Fibroblast of lung (primary cell): ENCODE data around the gene TP53RK.

ENCODE experiments used
- CTCF ChIP-seq, 2 donors: IDR thresholded peaks in 1 of 2; conservative IDR thresholded peaks in 1 of 2; 1 replicate in 1 of 2; 2 replicates in 1 of 2; pipeline ENCODE4 v1.5.1; 2011 to 2012; ENCODE audit warnings: low read length in 2 of 2, control low read depth in 1 of 2, inconsistent platforms in 1 of 2, low read depth in 1 of 2, mild to moderate bottlenecking in 1 of 2
- EZH2 ChIP-seq: IDR thresholded peaks from 2 replicates; pipeline ENCODE4 v1.5.1; 2012; ENCODE audit warnings: low read length, control low read depth, mild to moderate bottlenecking; ENCODE audit errors: missing control alignments

DNA sequence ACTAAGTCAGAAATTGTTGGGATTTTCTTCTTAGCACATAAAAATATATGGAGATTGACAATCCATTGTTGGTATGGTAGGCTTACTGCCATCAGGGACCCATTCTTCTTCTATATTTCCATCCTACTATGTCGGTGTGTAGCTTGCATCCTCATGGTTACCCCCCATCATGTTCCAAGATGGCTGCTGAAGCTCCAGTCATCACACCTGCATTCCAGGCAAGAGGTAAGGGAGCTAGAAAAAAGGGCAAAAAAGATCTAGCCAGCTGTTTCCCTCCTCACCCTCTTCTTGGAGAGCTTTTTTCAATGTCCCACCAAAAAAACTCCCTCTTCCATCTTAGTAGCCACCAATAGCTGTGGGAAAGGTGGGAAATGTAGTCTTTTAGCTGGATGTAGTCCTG, 33.8 kb upstream of the TP53RK start:
- TF ChIP-seq EZH2 (no peak), CTCF (conservative IDR thresholded peaks at IDR 0.05 in 1 of 2, IDR thresholded peaks at IDR 0.05 in 1 of 2; ENCODE audit: low read depth in 1 of 2, low read length in 2 of 2) (no peak)
